Osteocyte (in vitro differentiated cells): ENCODE measurements around the gene SMIM20. TPM values are rescaled to one million over a fixed set of nuclear protein-coding genes. Genes with fewer than 3 reads are reported as not detected.

Source experiments
- DNase-seq: peaks from one replicate; pipeline ENCODE4 v3.0.0; 2021; ENCODE audit warnings: mixed read lengths; ENCODE audit not compliant: unreplicated experiment; ENCODE audit errors: extremely low spot score
- H3K27ac Mint-ChIP-seq: one replicate; pipeline ENCODE4 v1.8.0; 2021; ENCODE audit warnings: mild to moderate bottlenecking, mixed read lengths; ENCODE audit not compliant: unreplicated experiment
- H3K27me3 Mint-ChIP-seq: one replicate; pipeline ENCODE4 v1.8.0; 2021; ENCODE audit warnings: mixed read lengths; ENCODE audit not compliant: unreplicated experiment
- H3K36me3 Mint-ChIP-seq: one replicate; pipeline ENCODE4 v1.8.0; 2021; ENCODE audit warnings: mixed read lengths; ENCODE audit not compliant: unreplicated experiment
- H3K4me1 Mint-ChIP-seq: one replicate; pipeline ENCODE4 v1.8.0; 2021; ENCODE audit warnings: mixed read lengths; ENCODE audit not compliant: unreplicated experiment
- H3K4me3 Mint-ChIP-seq: one replicate; pipeline ENCODE4 v1.8.0; 2021; ENCODE audit warnings: mild to moderate bottlenecking, moderate library complexity, mixed read lengths; ENCODE audit not compliant: unreplicated experiment
- H3K9me3 Mint-ChIP-seq: one replicate; pipeline ENCODE4 v1.8.0; 2021; ENCODE audit warnings: mixed read lengths; ENCODE audit not compliant: unreplicated experiment
- CTCF ChIP-seq: fragments of 200-600 bp; sonication (generic); IDR thresholded peaks from 2 replicates; pipeline ENCODE4 v1.5.0; 2021; ENCODE audit warnings: antibody characterized with exemption, mild to moderate bottlenecking, moderate library complexity
- total RNA-seq: library from RNA; stranded (reverse); gene quantifications from 2 replicates; pipeline ENCODE4 v1.2.1, GENCODE V29; 2021

Gene SMIM20
- total RNA-seq, 1 donor from 2014 or later: 28.4 TPM

DNA sequence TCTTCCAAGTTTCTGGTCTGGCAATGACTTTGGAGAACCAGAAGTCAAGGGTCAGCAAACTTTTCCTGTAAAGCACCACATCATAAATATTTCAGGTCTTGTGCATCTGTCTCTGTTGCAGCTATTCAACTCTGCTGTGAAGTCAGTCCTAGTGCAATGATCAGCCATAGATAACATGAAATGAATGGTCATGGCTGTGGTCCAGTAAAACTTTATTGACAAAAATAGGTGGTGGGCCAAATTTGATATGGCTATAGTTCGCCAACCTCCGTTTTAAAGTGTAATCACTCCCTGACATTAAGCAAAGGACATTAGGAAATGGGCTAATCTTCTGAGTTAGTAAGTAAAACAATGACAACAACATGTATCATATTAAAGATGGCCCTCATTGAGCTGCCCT is 30.5 kb upstream of the SMIM20 start:
- H3K4me1 Mint-ChIP-seq: peaks cover 12% of the 10 kb centered on the region
- peaks cover 12% of the 10 kb centered on the region for H3K27me3 Mint-ChIP-seq
- no peak for TF ChIP-seq CTCF
- no peaks in the 10 kb centered on the region for H3K9me3 Mint-ChIP-seq
- H3K4me3 Mint-ChIP-seq: no peak overlapping the region
- DNase-seq: no peak
- H3K36me3 Mint-ChIP-seq: no peaks in the 10 kb centered on the region
- H3K27ac Mint-ChIP-seq: no peak overlapping the region

GRCh38 chr4:25884031-25884782 is 29.8 kb upstream of the SMIM20 start:
- Mint-ChIP-seq H3K4me1 (peaks cover 12% of the 10 kb centered on the region), H3K4me3 (no peak overlapping the region), H3K9me3 (no peaks in the 10 kb centered on the region), H3K36me3 (no peaks in the 10 kb centered on the region), H3K27ac (no peak overlapping the region), H3K27me3 (peaks cover 12% of the 10 kb centered on the region)
- no peak for TF ChIP-seq CTCF
- no peak for DNase-seq

DNA sequence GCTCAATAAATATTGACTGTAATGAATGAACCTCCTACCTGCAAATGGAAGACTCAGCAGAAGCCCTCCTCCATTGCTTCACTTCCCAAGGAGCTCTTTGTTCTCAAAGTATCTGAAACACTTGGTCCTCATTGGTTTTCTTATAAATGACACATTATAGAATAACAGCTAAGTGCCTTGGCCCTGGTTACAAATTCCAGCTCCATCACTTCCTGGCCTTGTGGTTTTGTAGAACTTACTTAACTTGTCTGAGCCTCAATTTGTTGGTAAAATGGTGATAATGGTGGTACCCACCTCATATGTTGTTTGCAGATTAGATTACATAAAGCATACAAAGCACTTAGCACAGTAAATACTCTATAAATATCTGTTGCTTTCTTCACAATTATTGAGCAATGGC is 25.2 kb upstream of the SMIM20 start:
- Mint-ChIP-seq H3K9me3 (no peaks in the 10 kb centered on the region), H3K4me1 (peaks cover 11% of the 10 kb centered on the region), H3K27ac (no peak overlapping the region), H3K27me3 (peaks cover 6% of the 10 kb centered on the region), H3K36me3 (no peaks in the 10 kb centered on the region), H3K4me3 (no peak overlapping the region)
- TF ChIP-seq CTCF: no peak
- no peak for DNase-seq

GRCh38 chr4:25889589-25890503 is 24.2 kb upstream of the SMIM20 start:
- H3K4me3 Mint-ChIP-seq: no peak overlapping the region
- peaks cover 1% of the 10 kb centered on the region for H3K4me1 Mint-ChIP-seq
- H3K27me3 Mint-ChIP-seq: peaks cover 3% of the 10 kb centered on the region

More at GRCh38 chr4:25889589-25890503, 24.2 kb upstream of the SMIM20 start:
- Mint-ChIP-seq H3K27ac (no peak overlapping the region), H3K36me3 (no peaks in the 10 kb centered on the region), H3K9me3 (no peaks in the 10 kb centered on the region)
- TF ChIP-seq CTCF: no peak
- DNase-seq: no peak
